Left ventricle myocardium inferior (tissue), 1 donor: ENCODE data around the gene VSTM2A. TPM values are rescaled to one million over a fixed set of nuclear protein-coding genes. Genes with fewer than 3 reads are reported as not detected.

Source experiments
- DNase-seq: peaks from one replicate; pipeline ENCODE4 v3.0.0-alpha.2; 2020
- H3K27ac ChIP-seq: fragments of 200-600 bp; replicated peaks from 2 replicates; pipeline ENCODE4 v1.8.0; 2021
- H3K27me3 ChIP-seq: fragments of 200-600 bp; 2 replicates; pipeline ENCODE4 v1.8.0; 2021; ENCODE audit warnings: low read depth
- H3K36me3 ChIP-seq: fragments of 200-600 bp; 2 replicates; pipeline ENCODE4 v1.8.0; 2021
- H3K4me1 ChIP-seq: fragments of 200-600 bp; 2 replicates; pipeline ENCODE4 v1.8.0; 2021
- H3K4me3 ChIP-seq: fragments of 200-600 bp; 2 replicates; pipeline ENCODE4 v1.8.0; 2021; ENCODE audit warnings: mild to moderate bottlenecking, moderate library complexity
- H3K9me3 ChIP-seq: fragments of 200-600 bp; replicated peaks from 2 replicates; pipeline ENCODE4 v1.8.0; 2021
- intact Hi-C: fragments of 100-400 bp; cut with micrococcal nuclease; formaldehyde crosslinking; loops from one replicate; pipeline ENCODE4 v1.11.0; 2022
- total RNA-seq: library from RNA; stranded (reverse); fragmentation: NEBNext Ultra II Directional; extraction: Animal tissue kit (Norgen Biotek cat#: 25700); gene quantifications from one replicate; pipeline ENCODE4 v1.2.1, GENCODE V29; 2021
- TF ChIP-seq, protein P1 (sequence below): fragments of 200-600 bp; IDR thresholded peaks from 2 replicates; pipeline ENCODE4 v1.8.0; 2021; ENCODE audit warnings: antibody characterized with exemption, mild to moderate bottlenecking, borderline replicate concordance
- donor health status: DM: no; HTN: yes; CAD: no; lungs with severe emphysema.

VSTM2A gene
- total RNA-seq, 1 donor from 2014 or later: not detected

DNA sequence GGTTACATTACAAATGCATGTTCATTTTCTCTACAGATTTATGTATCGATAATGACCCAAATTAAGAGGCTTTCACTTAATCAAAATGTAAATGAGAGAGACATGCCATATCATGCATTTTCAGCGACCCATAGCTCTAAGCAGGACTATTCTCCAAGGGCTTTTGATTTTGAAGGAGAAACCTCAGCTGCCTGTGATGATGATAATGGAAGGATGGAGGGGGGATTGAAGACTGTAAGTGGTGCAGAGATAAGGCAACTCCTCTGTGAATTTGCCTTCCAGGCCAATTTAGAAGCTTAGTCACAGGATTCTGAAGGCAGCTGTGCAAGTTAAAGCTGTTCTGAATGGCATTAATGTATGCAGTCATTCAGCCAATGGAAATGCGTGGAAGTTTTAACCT lies 8.3 kb downstream of the VSTM2A start:
- peaks cover 6% of the 10 kb centered on the region for H3K4me1 ChIP-seq
- H3K9me3 ChIP-seq: no peaks in the 10 kb centered on the region
- H3K27ac ChIP-seq: no peak overlapping the region
- intact Hi-C loops: no loop called here
- DNase-seq: no peak
- TF ChIP-seq, protein P1, sequence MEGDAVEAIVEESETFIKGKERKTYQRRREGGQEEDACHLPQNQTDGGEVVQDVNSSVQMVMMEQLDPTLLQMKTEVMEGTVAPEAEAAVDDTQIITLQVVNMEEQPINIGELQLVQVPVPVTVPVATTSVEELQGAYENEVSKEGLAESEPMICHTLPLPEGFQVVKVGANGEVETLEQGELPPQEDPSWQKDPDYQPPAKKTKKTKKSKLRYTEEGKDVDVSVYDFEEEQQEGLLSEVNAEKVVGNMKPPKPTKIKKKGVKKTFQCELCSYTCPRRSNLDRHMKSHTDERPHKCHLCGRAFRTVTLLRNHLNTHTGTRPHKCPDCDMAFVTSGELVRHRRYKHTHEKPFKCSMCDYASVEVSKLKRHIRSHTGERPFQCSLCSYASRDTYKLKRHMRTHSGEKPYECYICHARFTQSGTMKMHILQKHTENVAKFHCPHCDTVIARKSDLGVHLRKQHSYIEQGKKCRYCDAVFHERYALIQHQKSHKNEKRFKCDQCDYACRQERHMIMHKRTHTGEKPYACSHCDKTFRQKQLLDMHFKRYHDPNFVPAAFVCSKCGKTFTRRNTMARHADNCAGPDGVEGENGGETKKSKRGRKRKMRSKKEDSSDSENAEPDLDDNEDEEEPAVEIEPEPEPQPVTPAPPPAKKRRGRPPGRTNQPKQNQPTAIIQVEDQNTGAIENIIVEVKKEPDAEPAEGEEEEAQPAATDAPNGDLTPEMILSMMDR: no peak
- H3K27me3 ChIP-seq: peaks cover 45% of the 10 kb centered on the region
- no peak overlapping the region for H3K4me3 ChIP-seq
- no peaks in the 10 kb centered on the region for H3K36me3 ChIP-seq

DNA sequence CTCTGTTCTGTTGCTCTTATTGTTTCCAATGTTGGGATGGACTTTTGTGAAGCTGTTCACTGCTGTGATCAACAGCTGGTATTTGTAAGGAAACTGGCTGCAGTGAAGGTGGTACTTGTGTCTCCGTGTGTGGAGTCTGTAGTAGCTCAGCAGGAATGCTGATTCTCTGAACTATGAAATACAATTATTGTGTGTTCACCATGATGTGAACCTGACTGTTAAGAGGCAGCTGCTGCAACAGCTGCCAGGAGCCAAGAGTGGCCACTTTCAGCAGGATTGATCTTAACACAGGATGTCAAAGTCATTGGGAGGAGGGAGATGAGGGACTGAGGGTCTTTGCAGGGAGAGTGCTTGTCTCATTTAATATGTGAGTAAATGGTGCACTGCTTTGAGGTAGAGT lies 13.9 kb downstream of the VSTM2A start:
- H3K9me3 ChIP-seq: no peaks in the 10 kb centered on the region
- H3K4me1 ChIP-seq: no peaks in the 10 kb centered on the region
- DNase-seq: no peak
- intact Hi-C loops: no loop called here
- H3K27me3 ChIP-seq: no peaks in the 10 kb centered on the region
- H3K36me3 ChIP-seq: no peaks in the 10 kb centered on the region
- TF ChIP-seq, protein P1: no peak
- no peak overlapping the region for H3K4me3 ChIP-seq
- no peak overlapping the region for H3K27ac ChIP-seq

DNA sequence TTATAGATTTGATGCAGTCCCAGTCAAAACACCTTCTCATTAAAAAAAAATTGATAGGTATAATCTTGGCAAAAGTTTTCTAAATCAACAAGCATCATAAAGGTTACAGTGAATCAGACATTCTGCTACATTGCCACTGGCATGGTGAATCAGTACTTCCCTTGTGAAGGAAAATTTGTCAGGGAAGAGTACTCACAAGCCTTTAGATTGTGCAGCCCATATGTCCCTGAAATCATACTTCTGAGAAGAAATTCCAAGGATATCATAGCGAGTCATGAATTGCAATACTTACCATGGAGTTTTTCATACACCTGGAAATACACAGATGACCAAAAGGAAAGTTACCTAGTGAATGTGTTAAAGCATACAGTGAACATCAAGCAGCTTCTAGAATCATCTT lies 17.2 kb downstream of the VSTM2A start:
- DNase-seq: no peak
- TF ChIP-seq, protein P1: no peak
- Histone ChIP-seq H3K4me3 (no peak overlapping the region), H3K9me3 (no peaks in the 10 kb centered on the region), H3K27ac (no peak overlapping the region), H3K27me3 (no peaks in the 10 kb centered on the region), H3K4me1 (no peaks in the 10 kb centered on the region), H3K36me3 (no peaks in the 10 kb centered on the region)
- intact Hi-C loops: no loop called here

DNA sequence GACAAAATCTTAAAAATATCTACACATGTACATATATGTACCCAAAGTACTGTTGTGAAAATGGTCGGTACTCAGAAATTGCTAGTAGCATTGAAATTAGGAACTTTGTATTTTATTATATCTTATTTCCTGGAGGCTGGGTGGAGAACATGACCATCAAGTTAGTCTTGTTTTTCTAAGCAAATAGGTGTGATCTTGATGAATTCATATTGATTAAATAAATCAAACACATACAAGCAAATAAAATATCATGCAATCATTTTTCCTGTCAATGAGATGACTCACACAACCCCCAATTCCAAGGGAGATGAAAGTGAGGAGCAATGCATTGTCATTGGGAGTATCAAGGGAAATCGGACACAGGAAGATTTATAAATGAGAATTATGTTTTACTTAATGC lies 18.0 kb downstream of the VSTM2A start:
- Histone ChIP-seq H3K4me1 (no peaks in the 10 kb centered on the region), H3K9me3 (no peaks in the 10 kb centered on the region), H3K4me3 (no peak overlapping the region), H3K27me3 (no peaks in the 10 kb centered on the region), H3K27ac (no peak overlapping the region), H3K36me3 (no peaks in the 10 kb centered on the region)
- TF ChIP-seq, protein P1: no peak
- no peak for DNase-seq
- intact Hi-C loops: no loop called here

DNA sequence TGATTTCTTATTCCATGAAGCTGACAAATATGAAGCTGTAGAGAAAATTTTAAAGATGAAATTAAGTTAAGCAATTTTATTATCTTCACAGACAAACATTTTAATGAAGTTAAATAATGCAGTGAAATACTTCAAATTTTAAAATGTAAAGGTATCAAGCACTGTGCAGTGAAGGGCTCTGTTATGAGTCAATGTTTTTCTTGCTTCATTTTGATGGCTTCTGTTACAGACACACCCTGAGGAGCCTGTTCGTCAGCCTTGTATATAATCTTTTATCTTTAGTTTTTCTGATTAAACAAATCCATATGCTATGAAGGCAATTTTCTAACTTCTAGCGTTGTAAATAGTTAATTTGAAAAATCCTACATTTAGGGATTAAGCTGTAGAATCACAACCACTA lies 18.5 kb downstream of the VSTM2A start:
- no peak for DNase-seq
- Histone ChIP-seq H3K9me3 (no peaks in the 10 kb centered on the region), H3K36me3 (no peaks in the 10 kb centered on the region), H3K4me1 (no peaks in the 10 kb centered on the region), H3K27ac (no peak overlapping the region), H3K27me3 (no peaks in the 10 kb centered on the region), H3K4me3 (no peak overlapping the region)
- intact Hi-C loops: no loop called here
- TF ChIP-seq, protein P1: no peak
